ES-I3 (cell line): ENCODE results near the gene EEPD1.

Source experiments
- H3K36me3 ChIP-seq: 2 replicates; pipeline ENCODE4 v1.6.1; 2013; ENCODE audit warnings: mild to moderate bottlenecking, low read length, control low read depth, moderate library complexity; ENCODE audit not compliant: insufficient read depth
- H3K4me1 ChIP-seq: 2 replicates; pipeline ENCODE4 v1.6.1; 2013; ENCODE audit warnings: mild to moderate bottlenecking, control low read depth, low read length; ENCODE audit not compliant: insufficient read depth
- H3K9ac ChIP-seq: 2 replicates; pipeline ENCODE4 v1.6.1; 2013; ENCODE audit warnings: low read depth, mild to moderate bottlenecking, low read length, moderate library complexity
- H3K9me3 ChIP-seq: 2 replicates; pipeline ENCODE4 v1.6.1; 2013; ENCODE audit warnings: mild to moderate bottlenecking, low read length, moderate library complexity; ENCODE audit not compliant: control insufficient read depth, insufficient read depth

Gene EEPD1

DNA sequence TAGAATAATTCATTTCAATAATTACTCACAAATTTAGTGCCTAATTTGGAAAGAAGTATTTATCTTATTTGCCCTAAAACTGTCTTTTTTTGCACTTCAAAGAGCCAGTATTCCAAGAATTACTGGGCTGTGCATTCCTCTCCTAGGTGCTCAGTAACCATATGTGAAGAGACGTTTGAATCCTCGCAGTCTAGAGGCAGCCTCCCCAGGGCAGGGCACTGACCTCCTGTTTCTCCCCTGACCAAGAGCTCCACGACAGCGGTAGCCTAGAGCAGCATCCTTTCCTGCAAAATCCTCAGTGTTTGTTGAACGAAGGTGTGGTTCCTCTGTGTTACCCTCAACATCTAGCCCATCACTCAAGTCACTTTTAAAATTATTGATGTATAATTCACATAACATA is 113.1 kb downstream of the EEPD1 start:
- no peak overlapping the region for H3K9ac ChIP-seq
- no peaks in the 10 kb centered on the region for H3K36me3 ChIP-seq
- no peaks in the 10 kb centered on the region for H3K9me3 ChIP-seq
- H3K4me1 ChIP-seq: peaks cover 16% of the 10 kb centered on the region

DNA sequence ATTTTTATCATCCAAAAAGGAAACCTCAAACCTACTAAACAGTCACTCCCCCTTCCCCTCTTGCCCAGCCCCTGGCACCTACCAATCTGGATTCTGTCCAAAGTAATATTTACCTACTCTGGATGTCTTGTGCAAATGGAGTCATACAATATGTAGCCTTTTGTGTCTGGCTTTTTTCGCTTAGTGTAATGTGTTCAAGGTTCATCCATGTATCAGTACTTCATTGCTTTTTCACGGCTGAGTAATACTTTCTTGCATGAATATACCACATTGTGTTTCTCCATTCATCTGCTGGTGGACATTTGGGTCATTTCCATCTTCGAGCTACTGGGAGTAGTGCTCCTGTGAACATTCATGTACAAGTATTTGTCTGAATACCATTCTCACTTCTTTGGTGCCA is 113.6 kb downstream of the EEPD1 start:
- H3K9ac ChIP-seq: no peak overlapping the region
- H3K4me1 ChIP-seq: peaks cover 16% of the 10 kb centered on the region
- no peaks in the 10 kb centered on the region for H3K9me3 ChIP-seq
- no peaks in the 10 kb centered on the region for H3K36me3 ChIP-seq

DNA sequence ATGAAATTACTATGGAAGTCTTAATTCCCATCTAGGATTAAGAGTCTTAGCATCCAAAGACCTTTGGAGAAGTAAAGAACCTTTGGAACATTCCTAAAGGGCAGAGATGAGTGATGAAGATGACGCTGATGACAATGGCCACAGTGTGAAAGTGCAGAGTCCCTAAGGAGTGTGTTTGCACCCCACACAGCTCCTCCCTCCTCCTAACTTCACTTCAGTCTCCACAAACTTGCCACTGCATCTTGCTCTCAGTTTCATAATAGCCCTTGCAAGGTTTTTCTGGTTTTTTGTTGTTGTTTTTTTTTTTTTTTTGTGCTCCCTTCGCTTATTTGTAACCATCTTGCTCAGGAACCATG is 119.1 kb downstream of the EEPD1 start:
- H3K9ac ChIP-seq: no peak overlapping the region

GRCh38 chr7:36272567-36273269 is 119.7 kb downstream of the EEPD1 start:
- Histone ChIP-seq H3K9ac (no peak overlapping the region), H3K4me1 (peaks cover 25% of the 10 kb centered on the region), H3K9me3 (no peaks in the 10 kb centered on the region), H3K36me3 (no peaks in the 10 kb centered on the region)

More for the DNA sequence above, 119.1 kb downstream of the EEPD1 start:
- no peaks in the 10 kb centered on the region for H3K36me3 ChIP-seq
- no peaks in the 10 kb centered on the region for H3K9me3 ChIP-seq
- peaks cover 20% of the 10 kb centered on the region for H3K4me1 ChIP-seq

GRCh38 chr7:36273836-36274235 is 120.8 kb downstream of the EEPD1 start:
- Histone ChIP-seq H3K9ac (no peak overlapping the region), H3K9me3 (no peaks in the 10 kb centered on the region), H3K4me1 (peaks cover 37% of the 10 kb centered on the region), H3K36me3 (no peaks in the 10 kb centered on the region)

DNA sequence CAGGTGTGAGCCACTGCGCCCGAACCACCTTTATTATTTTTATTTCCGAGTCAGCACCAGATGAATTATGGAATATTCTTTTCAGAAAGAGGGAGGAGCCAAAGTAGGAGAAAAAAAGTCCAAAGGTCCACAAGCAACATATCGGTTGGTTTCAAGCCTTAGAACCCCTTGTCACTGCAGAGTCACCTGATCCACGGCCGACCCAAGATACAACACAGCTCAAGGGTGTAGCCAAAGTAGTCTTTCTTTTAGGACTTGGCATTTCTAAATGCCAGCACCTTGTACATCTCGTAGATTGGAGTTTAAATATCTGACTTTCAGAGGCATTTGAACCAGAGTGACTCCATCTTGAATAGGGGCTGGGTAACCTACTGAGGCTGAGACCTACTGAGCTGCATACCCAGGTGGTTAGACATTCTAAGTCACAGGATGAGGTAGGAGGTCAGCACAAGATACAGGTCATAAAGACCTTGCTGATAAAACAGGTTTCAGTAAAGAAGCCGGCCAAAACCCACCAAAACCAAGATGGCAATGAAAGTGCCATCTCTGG is 122.8 kb downstream of the EEPD1 start:
- H3K9ac ChIP-seq: no peak overlapping the region
- H3K36me3 ChIP-seq: no peaks in the 10 kb centered on the region
- no peaks in the 10 kb centered on the region for H3K9me3 ChIP-seq
- H3K4me1 ChIP-seq: peaks cover 56% of the 10 kb centered on the region

GRCh38 chr7:36276428-36277248 is 123.6 kb downstream of the EEPD1 start:
- Histone ChIP-seq H3K9ac (no peak overlapping the region), H3K9me3 (no peaks in the 10 kb centered on the region), H3K4me1 (peaks cover 61% of the 10 kb centered on the region), H3K36me3 (no peaks in the 10 kb centered on the region)

DNA sequence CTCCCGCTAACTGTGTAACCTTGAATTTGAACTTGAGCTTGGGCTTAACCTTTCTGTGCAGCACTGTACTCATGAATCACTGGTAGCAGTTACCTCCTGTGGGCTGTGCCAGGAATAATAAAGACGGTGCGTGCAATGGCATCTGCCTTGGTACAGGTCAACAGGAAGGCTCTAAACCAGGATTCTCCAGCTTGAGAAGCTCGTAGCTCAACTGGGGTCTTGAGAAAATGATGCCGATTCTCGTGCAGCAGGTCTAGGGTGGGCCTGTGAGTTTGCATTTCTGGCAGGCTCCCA is 124.1 kb downstream of the EEPD1 start:
- Histone ChIP-seq H3K36me3 (no peaks in the 10 kb centered on the region), H3K9ac (no peak overlapping the region), H3K4me1 (peaks cover 67% of the 10 kb centered on the region), H3K9me3 (no peaks in the 10 kb centered on the region)

- H3K36me3 ChIP-seq: no peaks in the 10 kb centered on the region
- H3K9ac ChIP-seq: no peak overlapping the region
- H3K9me3 ChIP-seq: no peaks in the 10 kb centered on the region
- peaks cover 70% of the 10 kb centered on the region for H3K4me1 ChIP-seq
Observed at GRCh38 chr7:36278069-36278619, 125.1 kb downstream of the EEPD1 start.

- H3K9ac ChIP-seq: no peak overlapping the region
- peaks cover 75% of the 10 kb centered on the region for H3K4me1 ChIP-seq
Observed at GRCh38 chr7:36278620-36279172, 125.6 kb downstream of the EEPD1 start.

DNA sequence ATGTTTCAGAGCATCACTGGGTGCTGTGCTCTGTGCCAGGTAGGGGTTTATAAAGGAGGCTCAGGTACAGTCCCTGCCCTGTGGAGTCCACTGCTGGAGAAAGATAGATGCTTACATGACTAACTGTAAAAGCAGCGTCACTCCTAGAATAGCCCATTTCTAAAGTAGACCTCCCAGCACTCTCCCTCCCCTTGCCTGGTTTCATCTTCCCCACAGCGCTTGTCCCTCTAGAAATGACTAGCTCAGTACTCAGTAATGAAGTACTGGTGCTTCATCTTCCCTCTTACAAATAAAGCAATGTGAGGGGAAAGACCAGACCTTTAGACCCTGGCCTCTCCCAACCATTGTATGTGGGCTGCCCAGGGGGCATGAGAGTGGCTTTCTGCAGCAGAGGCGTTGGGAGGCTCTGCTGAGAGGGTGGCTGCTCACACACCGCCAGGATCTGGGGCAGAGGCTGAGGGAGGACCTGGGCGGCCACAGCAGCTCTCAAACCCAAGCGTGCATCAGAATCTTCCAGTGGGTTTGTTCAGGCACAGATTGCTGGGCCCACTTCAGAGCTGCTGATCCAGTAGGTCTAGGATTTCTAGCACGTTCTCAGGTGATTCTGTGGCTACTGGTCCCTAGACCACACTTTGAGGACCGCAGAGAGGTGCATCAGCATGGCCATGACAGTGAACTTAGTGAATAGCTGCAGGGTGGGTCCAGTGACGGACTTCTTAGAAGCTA is 126.3 kb downstream of the EEPD1 start:
- H3K9me3 ChIP-seq: no peaks in the 10 kb centered on the region
- H3K9ac ChIP-seq: no peak overlapping the region
- H3K36me3 ChIP-seq: no peaks in the 10 kb centered on the region
- peaks cover 80% of the 10 kb centered on the region for H3K4me1 ChIP-seq

More at GRCh38 chr7:36278620-36279172, 125.6 kb downstream of the EEPD1 start:
- no peaks in the 10 kb centered on the region for H3K36me3 ChIP-seq
- H3K9me3 ChIP-seq: no peaks in the 10 kb centered on the region

DNA sequence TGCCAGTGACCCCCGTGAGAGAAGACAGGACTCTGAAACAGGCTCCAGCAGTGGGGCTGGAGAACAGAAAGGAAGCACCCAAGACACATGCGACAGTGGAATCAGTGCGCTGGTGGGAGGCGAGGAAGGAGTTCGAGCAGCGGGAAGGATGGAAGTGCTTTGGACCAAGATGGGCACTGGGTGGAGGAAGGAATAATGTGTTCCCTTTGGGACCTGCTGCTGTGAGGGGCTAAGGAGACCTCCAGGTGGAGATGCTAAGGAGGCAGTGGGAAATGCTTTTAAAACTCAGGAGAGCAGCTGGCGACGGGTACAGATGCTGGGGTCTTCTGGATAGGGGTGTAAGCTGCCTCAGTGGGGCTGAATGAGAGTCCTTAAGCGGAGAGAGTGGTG is 126.9 kb downstream of the EEPD1 start:
- Histone ChIP-seq H3K9ac (no peak overlapping the region), H3K9me3 (no peaks in the 10 kb centered on the region), H3K4me1 (peaks cover 80% of the 10 kb centered on the region), H3K36me3 (no peaks in the 10 kb centered on the region)

DNA sequence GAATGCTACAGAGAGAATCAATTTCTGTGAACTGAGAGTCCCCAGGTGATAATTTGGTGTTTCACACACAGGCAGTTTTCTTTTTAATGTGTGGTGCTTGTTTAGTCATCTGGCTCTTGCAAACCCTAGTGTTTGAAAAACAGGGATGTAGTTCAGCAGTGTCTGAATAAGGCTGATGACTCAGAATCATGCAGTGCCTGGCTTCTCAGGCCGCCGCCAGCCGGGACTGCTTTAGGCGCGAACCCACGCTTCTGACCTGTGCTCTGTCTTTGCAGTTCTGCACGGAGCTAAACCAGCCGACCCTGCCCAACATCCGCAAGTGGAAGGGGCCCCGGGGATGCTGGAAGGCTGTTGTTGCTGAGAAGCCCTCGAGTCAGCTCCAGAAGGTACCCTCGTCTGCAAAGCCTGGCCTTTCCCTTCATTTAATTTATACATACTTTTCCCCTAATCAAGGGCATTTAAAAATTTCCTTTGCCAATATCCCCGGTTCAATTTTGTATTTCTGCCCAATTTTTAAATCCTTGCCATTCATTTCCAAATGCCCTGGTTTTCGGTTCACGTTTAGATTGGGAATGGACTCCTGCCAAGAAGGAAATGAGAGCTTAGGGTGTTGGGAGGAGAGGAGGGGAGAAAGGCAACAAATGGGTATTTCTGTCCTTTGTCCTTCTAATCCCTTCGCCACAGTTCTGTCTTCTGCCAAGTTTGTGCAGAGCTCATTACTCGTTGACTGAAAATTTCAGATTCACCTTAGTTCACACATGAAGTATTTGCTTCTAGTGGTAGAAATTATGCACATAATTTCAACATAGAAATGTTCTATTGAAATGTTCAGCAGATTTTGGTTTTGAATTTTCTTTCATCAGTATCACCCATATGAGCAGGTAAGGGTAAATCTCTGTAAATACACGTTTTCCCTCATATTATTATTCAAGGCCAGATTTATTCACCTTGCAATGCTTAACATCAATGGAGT is 128.1 kb downstream of the EEPD1 start:
- no peaks in the 10 kb centered on the region for H3K36me3 ChIP-seq
- H3K4me1 ChIP-seq: peaks cover 79% of the 10 kb centered on the region
- peak overlapping the region; percentile 37 for H3K9ac ChIP-seq
- no peaks in the 10 kb centered on the region for H3K9me3 ChIP-seq
